ENCODE measurements around the gene OAF. TPM values are rescaled to one million over a fixed set of nuclear protein-coding genes. Genes with fewer than 3 reads are reported as not detected.

The OAF gene
- total RNA-seq, 1 donor from 2014 or later, result 6.3 TPM

DNA sequence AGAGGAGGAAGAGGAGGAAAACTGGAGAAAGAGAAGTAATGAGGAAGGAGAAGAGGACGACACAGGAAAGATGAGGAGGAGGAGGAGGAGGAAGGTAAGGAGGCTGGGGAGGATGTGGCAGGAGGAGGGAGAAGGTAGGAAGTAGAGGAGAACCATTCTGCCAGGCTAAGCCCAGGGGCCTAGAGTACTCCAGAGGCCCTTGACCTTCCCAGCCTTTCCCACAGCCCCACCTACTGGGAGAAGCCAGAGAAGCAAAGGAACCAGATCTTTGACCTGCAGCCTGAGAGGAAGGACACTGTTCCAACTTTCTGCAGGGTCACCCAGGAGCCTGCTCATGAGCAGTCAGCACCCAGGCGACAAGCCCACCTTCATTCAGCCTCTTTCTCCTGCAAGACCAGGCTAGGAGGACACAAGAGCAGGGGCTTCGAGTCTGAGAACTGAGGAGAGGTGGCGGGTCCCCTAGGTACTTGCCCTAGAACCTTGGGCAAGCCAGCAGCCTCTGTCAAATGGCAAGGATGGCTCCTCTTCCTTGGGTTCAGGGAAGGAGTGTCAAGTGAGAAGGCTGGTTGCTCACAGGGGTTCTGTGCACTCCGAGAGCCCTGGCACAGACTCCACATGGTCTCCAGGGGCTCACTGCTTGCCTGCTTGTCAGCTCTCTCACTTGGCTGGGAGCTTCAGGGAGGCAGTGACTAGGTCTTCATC lies 27.9 kb upstream of the OAF start:
- DNase-seq (ENCODE audit: low read depth), result peak; percentile 35

DNA sequence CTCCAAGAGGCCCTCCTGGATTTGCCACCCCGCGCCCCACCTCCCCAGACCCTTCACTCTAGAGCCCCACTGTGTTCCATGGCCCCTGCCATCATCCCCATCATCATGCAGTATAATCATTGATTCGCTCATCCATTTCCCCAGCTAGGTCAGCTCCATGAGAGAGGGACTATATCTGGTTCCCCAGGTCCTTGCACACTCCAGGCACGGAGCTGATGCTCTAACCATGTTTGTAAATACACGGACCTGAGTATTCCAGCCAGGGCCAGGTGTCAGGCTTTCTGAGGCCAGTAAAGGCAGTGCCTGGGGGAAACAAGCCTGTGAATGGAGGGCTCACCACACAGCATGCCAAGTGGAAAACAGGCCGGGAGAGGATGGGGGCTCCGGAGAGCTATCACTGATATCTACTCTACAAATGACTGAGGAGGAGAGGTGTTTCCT lies 27.1 kb upstream of the OAF start:
- no peak for DNase-seq (ENCODE audit: low read depth)

DNA sequence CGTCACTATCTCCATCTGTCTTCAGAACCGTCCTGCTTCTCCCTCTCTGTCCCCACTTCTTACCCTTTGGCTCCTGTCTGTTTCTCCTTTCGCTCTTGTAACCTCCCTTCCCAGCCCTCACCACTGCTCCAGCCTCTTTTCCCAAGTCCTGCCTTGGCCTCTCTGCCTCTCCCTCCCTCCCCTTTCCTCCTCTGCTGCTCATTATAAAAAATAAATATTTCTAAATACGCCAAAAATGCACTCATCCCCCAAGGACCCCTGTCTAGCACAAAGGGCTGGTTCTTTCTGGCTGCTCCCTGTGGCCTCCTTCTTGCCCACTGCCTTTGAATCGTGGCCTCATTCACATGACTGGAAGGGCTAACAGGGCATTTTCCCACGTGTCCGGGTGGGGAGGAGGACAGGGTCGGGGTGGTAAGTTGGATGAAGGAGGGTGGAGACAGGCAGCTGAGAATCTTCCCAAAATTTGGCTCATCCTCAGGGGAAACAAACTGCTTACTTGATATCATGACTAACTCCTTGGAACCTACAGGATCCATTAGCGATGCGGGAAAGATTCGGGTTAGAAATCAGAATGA lies 26.4 kb upstream of the OAF start:
- DNase-seq (ENCODE audit: low read depth), result no peak

DNA sequence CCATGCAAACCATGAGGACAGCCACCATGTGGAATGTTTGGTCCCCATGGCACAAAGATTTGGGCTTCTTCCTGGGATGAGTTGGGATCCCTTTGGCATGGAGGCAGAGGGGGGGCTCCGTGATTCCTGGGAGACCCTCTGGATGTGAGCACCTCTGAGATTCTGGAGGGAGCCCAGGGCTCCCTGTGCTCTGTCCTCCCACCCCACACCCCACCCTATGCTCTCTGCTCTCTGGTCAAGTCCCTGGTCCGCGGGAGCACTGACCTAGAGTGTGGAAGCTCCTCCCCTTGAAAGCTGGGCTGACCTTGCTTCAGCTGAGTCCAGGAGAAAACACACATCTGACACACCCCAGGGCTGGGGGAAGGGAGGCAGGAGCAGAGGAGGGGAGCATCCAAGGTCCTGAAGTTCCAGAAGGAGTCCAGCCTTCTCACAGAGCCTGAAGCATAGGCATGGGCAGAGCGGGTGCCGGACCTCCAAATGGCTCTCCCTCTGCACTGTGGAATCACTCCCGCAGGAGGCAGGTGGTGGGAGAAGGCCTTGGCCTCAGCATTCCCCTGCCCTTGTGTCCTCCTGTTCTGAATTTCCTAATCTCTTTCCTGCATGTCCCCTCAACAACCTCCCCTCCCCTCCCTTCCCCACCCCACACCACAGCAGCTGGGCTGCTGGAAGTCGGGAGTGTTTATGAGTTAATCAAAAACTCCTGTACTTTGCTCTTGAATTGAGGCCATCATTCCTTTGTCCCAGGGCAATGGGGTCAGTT lies 25.7 kb upstream of the OAF start:
- DNase-seq (ENCODE audit: low read depth), result peak; percentile 13

DNA sequence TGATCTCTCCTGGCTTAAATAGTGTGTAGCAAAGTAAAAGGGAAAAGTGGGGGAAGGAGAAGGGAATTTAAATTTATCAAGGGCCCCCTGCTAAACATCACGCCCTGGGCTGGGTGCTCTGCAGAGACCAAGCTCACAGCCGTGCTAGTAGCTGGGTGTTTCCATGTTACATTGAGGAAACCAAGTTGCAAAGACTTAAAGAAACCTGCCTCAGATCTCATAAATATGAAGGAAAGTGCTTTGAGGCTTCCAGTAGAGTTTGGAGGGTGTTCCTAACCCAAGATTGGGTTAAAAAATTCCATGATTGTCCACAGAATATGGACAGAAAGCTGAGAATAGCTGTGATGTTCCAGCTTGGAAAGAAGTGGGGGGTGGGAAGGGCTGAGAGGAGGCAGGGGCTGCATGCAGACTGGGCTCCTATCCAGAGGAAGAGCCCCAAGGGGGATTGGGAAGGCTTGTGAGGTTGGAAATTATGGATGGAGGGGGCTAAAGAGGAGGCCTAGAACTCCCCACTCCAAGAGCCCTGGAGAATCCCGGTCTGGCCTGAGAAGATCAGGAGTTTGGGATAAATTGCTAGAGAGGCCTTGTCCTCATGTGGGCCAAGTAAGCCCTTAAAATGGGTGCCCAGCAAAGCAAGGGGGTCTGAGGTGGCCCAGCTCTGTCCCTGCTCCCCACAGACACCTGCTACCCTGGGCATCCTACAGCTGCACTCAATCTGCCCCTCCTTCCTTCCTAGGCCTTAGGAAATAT lies 25.0 kb upstream of the OAF start:
- DNase-seq (ENCODE audit: low read depth), result no peak

DNA sequence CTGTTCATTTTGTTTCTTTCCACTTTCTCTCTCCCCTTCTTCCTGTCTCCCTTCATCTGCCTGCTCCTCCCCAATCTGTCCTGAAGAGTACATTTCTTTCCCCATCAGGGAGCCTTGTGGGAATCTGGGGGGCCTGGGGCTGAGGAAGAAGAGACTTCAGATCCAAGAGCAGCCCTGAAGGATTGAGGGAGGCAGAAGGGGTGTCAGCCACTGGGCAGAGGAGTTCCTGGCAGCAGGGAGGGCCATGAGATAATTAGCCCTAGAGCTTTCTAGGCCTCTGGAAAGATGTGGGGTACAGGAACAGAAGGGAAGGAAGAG lies 24.4 kb upstream of the OAF start:
- DNase-seq (ENCODE audit: low read depth), result no peak

DNA sequence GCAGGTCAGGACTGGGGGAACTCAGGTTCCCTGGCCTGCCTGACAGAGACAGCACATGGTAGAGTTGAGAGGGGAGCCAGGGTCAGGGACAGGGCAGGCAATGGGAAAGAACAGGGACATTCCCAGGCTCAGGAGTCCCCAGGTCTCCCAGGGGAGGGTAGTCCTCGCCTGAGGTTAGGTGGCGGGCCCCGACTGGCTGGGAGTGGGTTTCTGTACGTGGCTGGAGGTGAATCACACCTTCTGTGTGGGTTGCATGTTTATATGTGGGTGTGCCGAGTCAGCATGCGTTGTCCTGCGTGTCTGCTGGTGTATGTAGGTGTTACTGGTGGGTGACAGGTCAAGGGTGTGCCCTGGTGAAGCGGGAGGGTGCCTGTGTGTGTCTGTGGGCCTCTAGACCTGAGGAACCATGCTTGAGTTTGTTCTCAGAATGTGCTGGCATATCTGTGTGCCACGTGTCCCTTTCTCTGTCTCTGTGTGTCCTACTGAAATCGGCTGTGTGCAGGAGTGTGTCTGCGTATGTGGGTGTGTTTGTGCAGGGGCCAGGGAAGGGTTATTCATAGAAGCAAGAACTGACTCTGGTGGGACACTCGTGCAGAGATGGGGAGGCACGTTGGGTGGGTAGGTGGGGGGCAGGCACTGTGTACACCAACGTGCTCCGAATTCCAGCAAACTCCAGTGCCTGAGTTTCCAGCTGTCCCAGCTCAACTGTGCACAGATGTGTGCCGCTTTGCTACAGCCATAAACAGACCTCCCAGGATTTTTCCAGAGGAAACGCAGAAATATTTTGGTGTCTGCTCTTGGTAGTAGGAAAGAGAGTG lies 23.8 kb upstream of the OAF start:
- no peak for DNase-seq (ENCODE audit: low read depth)

DNA sequence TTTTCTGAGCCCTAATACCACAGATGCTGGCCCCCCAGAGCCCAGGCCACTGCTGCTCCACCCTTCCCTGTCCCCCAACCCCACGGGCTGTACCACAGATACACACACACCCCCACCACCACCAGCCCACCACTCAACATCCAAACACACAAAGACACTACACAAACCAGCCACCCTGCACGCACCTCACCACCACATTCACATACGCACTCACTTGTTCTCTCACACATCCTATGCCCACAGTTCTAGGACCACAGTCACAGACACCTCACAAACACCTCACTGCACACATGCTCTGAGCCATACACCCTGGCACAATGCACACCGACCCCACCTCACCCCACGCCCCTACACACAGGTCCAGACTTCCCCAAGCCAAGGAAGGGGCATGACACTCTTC lies 22.5 kb upstream of the OAF start:
- no peak for DNase-seq (ENCODE audit: low read depth)

DNA sequence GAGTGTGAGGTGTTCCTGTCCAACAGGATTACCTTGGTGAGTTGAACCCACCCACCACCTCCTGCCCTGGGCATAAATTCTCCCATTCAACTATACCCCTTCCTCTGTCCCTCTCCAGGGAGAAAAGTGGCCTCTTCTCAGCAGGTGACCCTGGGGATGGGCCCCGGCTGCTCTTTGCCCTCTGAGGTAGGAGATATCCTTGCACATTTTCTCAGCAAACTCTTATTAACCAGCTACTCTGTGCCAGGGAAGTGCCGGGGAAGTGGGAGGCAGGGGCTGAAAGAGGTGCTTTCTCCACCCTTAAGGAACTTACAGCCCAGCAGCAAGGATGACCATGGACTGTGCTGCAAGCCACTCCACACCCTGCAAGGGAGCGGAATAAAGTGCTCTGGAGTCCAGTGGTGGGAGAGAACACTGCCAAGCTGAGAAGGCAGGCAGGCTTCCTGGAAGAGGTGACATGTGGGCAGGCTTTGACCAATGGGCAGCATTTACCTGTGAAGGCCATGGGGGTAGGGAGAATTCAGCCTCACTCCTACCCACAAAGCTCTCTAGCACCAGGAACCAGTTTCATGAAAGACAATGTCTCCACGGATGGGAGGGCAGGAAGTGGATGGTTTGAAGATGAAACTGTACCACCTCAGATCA lies 21.9 kb upstream of the OAF start:
- no peak for DNase-seq (ENCODE audit: low read depth)

DNA sequence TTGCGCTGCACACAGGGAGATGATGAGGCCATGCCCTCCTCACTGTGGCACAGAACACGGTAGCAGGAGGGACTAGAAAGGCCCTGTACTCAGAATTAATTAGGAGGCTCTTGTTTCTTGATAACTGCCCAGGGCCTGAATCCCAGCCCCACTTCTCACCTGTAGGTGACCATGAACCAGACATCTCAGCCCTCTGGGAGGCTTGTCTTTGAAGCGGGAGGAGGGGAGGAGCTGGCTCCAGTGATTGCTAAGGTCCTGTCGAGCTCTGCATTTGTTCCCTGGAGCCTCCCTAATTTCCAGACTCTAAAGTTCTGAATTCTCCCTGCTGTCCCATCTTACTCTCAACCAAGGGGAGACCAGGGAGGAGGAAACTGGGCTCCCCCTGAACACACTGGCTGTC lies 19.8 kb upstream of the OAF start:
- no peak for DNase-seq (ENCODE audit: low read depth)

DNA sequence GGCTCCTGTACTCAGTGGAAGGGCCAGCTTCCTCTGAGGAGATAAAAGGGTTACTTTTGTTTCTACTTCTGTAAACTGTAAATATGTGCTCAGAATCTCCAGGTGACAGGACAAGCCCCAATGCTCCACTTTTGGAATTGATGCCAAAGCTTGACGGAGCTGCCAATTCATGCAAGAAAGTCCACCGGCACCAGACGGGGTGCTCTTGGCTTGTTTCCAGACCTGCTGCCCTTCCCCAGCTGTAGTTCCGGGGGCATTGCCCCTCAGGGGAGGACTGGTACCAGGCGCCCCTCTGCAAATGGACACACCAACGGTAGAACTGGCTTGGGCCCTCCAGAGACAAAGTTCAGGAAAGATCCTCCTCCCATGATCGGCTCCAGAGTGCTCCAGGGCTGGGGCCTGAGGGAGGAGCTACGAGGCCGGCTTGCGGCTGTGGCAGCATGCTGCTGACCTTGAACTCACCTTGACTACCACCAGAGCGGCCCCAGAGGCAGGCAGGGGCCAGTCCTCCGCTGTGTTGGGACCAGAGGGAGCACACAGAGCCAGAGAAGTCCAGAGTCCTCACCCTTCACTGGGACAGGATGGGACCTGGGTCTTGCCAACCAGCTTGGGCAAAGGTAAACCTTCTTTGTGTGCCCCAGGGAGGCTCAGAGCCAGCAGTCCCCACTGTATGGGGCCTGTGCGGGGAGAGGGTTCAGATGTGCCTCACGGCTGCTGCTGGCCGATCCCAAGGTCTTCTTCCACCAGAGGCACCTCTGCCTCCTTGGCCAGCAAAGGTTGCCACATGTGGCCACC lies 17.8 kb upstream of the OAF start:
- DNase-seq (ENCODE audit: low read depth), result no peak

DNA sequence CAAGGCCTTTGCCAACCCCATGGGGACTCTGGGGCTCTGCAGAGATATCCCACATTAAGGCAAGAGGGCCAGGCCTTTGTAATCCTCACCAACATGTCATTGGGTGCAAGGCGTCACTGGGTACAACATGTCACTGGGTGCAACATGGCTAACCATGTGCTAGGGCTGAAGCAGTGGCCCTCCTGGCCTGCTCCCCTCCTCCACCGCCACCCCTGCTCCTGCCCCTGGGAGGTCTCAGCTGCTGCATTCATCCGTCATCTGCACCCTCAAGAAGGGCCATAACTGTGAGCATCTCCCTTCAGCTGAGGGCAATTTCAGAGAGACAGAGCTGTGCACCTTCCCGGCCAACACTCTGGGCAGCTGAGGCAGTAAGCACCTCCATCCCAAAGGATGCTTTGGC lies 16.7 kb upstream of the OAF start:
- no peak for DNase-seq (ENCODE audit: low read depth)

DNA sequence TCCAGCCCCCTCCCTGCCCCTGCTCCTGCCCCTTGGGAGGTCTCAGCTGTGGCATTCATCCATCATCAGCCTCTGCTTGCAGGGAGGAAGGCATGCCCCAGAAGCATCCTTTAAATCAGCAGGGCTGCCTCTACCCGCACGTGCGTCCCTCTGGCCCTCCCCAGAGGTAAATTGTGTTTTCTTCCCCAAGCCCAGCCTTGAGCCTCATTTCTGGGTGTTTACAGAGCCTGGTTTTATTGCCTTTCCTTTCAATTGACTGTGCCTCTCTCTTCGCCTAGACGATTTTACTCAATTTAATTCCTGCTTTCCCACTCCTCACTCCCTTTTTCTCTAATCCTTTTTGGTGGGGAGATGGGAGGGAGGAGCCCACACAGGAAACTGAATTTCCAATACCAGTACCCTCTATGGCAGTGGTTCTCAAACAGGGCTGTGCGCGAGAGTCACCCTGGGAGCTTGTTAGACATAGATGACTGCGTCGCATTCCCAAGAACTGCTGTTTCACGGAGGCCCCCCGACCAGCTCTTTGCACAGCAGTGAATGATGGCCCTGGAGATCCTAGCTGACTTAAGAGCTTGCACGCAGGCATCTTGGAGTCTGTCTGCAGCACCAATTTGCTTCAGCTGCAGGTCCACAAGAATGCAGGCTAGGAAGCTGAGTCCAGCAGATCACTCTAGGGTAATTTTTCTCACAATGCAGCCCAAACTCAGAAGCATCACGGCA lies 15.1 kb upstream of the OAF start:
- DNase-seq (ENCODE audit: low read depth), result no peak

DNA sequence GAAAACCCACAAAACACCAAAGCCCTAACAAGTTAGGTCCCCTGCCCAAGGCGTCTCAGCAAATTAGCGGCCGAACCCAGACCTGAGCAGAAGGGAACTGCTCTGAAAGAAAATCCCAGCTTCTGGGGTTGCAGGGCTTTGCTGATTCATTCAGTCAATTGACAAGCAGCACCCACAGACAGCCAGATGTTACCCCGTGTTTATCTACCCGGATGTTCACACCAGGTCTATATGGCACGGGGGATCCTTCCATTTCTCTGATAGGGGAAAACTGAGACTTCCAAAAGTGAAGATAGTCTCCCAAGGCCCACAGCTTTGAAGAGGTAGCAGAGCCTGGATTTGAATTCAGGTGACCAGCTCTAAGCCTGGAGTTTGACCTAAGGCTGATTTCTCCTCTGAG lies 14.0 kb upstream of the OAF start:
- no peak for DNase-seq (ENCODE audit: low read depth)

DNA sequence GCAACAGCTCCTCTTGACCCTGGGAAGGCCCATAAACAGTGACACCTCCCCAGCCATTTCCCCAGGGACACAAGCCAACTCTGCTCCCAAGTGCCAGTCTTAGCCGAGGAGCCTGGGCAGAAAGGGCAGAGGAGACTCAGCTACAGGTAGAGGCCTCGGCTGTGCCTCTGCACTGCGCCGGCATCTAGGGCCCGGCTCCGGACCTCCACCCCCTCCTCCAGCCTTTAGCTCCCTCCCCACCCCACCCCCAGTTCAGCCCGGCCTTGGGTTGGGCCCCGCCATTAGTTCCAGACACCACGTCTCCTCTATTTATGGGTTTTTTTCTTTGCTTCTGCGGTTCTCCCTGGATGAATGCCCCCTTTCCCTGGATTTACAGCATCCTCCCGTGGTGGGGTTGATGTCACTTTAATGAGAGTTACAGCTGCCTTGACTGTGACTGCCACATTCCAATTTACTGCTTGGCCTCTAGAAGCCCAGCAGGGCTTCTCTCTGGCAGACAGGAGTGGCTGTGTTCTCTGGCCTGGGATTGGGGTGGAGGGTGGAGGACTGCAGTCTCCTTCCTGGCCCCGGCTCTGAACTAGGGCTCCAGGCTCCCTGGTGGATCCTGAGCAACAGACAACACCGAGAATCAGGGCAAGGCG lies 13.5 kb upstream of the OAF start:
- DNase-seq (ENCODE audit: low read depth), result peak; percentile 22

DNA sequence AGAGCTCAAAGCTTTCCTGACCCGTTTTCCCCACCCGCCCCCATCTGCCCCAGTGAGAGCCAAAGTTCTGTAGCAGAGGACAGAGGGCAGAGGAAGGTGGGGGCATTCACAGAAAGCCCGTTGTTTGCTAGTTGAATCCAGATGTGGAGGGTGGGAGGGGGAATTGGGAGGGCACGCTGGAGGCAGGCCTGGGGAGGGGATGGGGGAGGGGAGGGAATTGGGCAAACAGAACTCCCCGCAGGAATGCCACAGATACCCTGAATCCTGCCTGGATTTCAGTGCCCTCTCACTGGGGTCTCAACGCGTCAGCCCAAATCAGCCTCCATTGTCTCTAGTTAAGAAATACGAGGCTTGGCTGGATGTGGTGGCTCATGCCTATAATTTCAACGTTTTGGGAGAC lies 12.9 kb upstream of the OAF start:
- no peak for DNase-seq (ENCODE audit: low read depth)

DNA sequence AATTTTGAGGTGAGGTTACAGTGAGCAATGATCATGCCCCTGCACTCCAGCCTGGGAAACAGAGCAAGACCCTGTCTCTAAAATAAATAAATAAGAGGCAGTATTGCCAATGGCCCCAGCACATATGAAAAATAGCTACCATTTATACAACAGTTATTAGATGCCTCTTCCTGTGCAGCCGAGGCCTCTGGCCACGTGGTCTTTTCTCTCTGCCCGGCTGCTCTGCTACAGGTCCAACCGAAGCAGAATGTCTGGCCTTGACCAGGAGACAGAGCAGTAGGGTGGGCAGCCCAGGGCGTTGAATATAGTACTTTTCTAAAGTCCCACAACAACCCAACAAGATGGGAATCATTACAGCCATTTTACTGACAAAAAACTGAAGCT lies 12.4 kb upstream of the OAF start:
- no peak for DNase-seq (ENCODE audit: low read depth)

DNA sequence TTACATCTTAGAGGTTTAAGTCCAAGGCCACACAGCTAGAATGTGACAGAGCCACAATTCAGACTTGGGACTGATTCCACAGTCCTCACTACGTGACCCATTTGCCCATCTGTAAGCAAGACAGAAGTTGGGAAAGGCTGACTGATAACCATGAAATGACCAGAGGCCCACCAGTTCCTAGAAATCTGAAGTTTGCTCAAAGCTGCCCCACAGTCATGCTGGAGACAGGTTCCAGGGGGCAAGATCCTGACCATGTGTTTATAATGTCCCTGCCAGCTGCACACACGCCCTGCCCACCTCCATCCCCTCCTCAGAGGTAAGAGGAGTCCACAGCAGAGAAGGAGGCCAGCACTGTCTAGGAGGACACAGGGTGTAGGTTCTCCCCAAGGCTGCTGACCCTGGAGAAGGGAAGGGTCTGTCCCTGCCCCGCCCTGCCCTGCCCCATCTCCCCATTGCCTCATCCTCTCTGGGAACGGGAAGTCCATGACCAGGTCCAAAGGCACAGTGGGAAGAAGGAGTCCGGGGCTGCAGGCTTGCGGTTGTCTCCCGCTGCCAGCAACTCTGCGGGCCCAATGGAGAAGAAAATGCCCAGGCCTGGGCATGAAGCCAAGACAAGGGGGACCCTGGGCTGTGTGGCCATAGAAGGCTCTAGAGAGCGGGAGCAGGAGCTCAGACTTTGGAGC lies 11.9 kb upstream of the OAF start:
- DNase-seq (ENCODE audit: low read depth), result no peak
